ENCODE results near the gene RHOF. TPM values are rescaled to one million over a fixed set of nuclear protein-coding genes. Genes with fewer than 3 reads are reported as not detected.
A peak's percentile ranks its signal among the peaks of the same experiment; 100 is the strongest.

The RHOF gene
- total and polyA plus RNA-seq, 2 of the 13 experiments (the other 11 are each of a cell fraction or from before 2014, with no cell fraction given), result 14.6 to 32.2 TPM

- TF ChIP-seq IKZF5 (CRISPR knock-in tag; IDR thresholded peaks at IDR 0.05) (no peak), ZBTB20 (CRISPR knock-in tag; IDR thresholded peaks at IDR 0.05; ENCODE audit: borderline replicate concordance, low read depth) (peak; percentile 78), MIER2 (CRISPR knock-in tag; IDR thresholded peaks at IDR 0.05) (peak; percentile 36; the same call in 1 of the 2 replicates), SNAPC5 (CRISPR knock-in tag; IDR thresholded peaks at IDR 0.05; ENCODE audit: borderline replicate concordance) (0 out of 2 replicates have a peak, but pooled peaks have one; percentile 43), DBP (CRISPR knock-in tag; IDR thresholded peaks at IDR 0.05; ENCODE audit: not compliant biosample characterization) (no peak), AHDC1 (CRISPR knock-in tag; IDR thresholded peaks at IDR 0.05; ENCODE audit: borderline replicate concordance) (no peak), HHEX (CRISPR knock-in tag; IDR thresholded peaks at IDR 0.05) (no peak), SALL2 (CRISPR knock-in tag; IDR thresholded peaks at IDR 0.05) (peak; percentile 85), LBX2 (CRISPR knock-in tag; IDR thresholded peaks at IDR 0.05; ENCODE audit: borderline replicate concordance) (no peak), TEAD2 (CRISPR knock-in tag; IDR thresholded peaks at IDR 0.05) (no peak), PREB (CRISPR knock-in tag; IDR thresholded peaks at IDR 0.05) (no peak), ZMAT3 (CRISPR knock-in tag; conservative IDR thresholded peaks at IDR 0.05) (no peak), GMEB2 (CRISPR knock-in tag; IDR thresholded peaks at IDR 0.05; ENCODE audit: low read depth) (peak; percentile 63; the same call in 1 of the 2 replicates), PBX3 (CRISPR knock-in tag; IDR thresholded peaks at IDR 0.05; ENCODE audit: borderline replicate concordance) (0 out of 2 replicates have a peak, but pooled peaks have one; percentile 45), NR2F2 (IDR thresholded peaks at IDR 0.05; ENCODE audit: borderline replicate concordance, low read depth) (no peak)
These were observed 498 bp upstream of the RHOF start (continued) for GRCh38 chr12:121793838-121794533.

Data from HepG2 (cell line).